ENCODE data around the gene XIRP2. TPM values are rescaled to one million over a fixed set of nuclear protein-coding genes. Genes with fewer than 3 reads are reported as not detected.
"Not testable (repeated sequence)": the region's sequence is repeated elsewhere in the genome, so short reads cannot be mapped to it uniquely, and the experiment has no call there.

XIRP2 gene
- polyA plus RNA-seq, 6 donors from 2014 or later, result 0.25 TPM; not detected in 5

- DNase-seq (no peak), ATAC-seq (ENCODE audit: low read depth in 2 of 2) (no peak)
- Mint-ChIP-seq H3K4me1 (no peaks in the 10 kb centered on the region), H3K27me3 (no peaks in the 10 kb centered on the region), H3K9me3 (peaks cover 0 to 2% (median 0%) of the 10 kb centered on the region in 7 donors), H3K36me3 (no peaks in the 10 kb centered on the region), H3K27ac (no peak overlapping the region), H3K4me3 (no peak overlapping the region)
Observed at GRCh38 chr2:167018590-167018989, 130.3 kb downstream of the XIRP2 start.

GRCh38 chr2:167028503-167028902, 140.2 kb downstream of the XIRP2 start:
- DNase-seq (no peak), ATAC-seq (ENCODE audit: low read depth in 2 of 2) (no peak)
- Mint-ChIP-seq H3K4me3 (no peak overlapping the region), H3K27me3 (no peaks in the 10 kb centered on the region), H3K36me3 (no peaks in the 10 kb centered on the region), H3K27ac (no peak overlapping the region), H3K4me1 (no peaks in the 10 kb centered on the region), H3K9me3 (peaks cover 10 to 44% (median 25%) of the 10 kb centered on the region in 7 donors)

GRCh38 chr2:167034976-167035375, 146.7 kb downstream of the XIRP2 start:
- ATAC-seq (ENCODE audit: low read depth in 2 of 2); H3K27ac Mint-ChIP-seq; H3K4me1 Mint-ChIP-seq; H3K4me3 Mint-ChIP-seq; H3K27me3 Mint-ChIP-seq; DNase-seq: not testable (repeated sequence)
- Mint-ChIP-seq H3K9me3 (peaks cover 15 to 50% (median 41%) of the 10 kb centered on the region in 7 donors), H3K36me3 (peaks cover 0 to 12% of the 10 kb centered on the region in 2 donors)

GRCh38 chr2:167048829-167049228, 160.5 kb downstream of the XIRP2 start:
- Mint-ChIP-seq H3K9me3 (peaks cover 0 to 2% (median 0%) of the 10 kb centered on the region in 7 donors), H3K4me1 (no peaks in the 10 kb centered on the region), H3K27me3 (no peaks in the 10 kb centered on the region), H3K27ac (no peak overlapping the region), H3K4me3 (no peak overlapping the region), H3K36me3 (no peaks in the 10 kb centered on the region)
- ATAC-seq (ENCODE audit: low read depth in 2 of 2) (no peak), DNase-seq (no peak)

- no peak for DNase-seq
- ATAC-seq (ENCODE audit: low read depth in 2 of 2), result no peak
- H3K27me3 Mint-ChIP-seq, result no peaks in the 10 kb centered on the region
- H3K9me3 Mint-ChIP-seq, result peaks cover 0 to 1% (median 0%) of the 10 kb centered on the region in 7 donors
- H3K4me1 Mint-ChIP-seq, result no peaks in the 10 kb centered on the region
- H3K36me3 Mint-ChIP-seq, result no peaks in the 10 kb centered on the region
- no peak overlapping the region for H3K27ac Mint-ChIP-seq
- H3K4me3 Mint-ChIP-seq, result no peak overlapping the region
Observed at GRCh38 chr2:167049659-167050058, 161.4 kb downstream of the XIRP2 start.

- H3K4me1 Mint-ChIP-seq, result no peaks in the 10 kb centered on the region
- H3K27ac Mint-ChIP-seq, result no peak overlapping the region
- H3K27me3 Mint-ChIP-seq, result no peaks in the 10 kb centered on the region
- H3K36me3 Mint-ChIP-seq, result no peaks in the 10 kb centered on the region
- ATAC-seq (ENCODE audit: low read depth in 2 of 2) (no peak), DNase-seq (no peak)
- H3K9me3 Mint-ChIP-seq, result no peaks in the 10 kb centered on the region
- no peak overlapping the region for H3K4me3 Mint-ChIP-seq
Observed at GRCh38 chr2:167052825-167053224, 164.5 kb downstream of the XIRP2 start.

- no peak for DNase-seq
- Mint-ChIP-seq H3K36me3 (no peaks in the 10 kb centered on the region), H3K9me3 (no peaks in the 10 kb centered on the region), H3K4me1 (no peaks in the 10 kb centered on the region), H3K27ac (no peak overlapping the region), H3K4me3 (no peak overlapping the region), H3K27me3 (no peaks in the 10 kb centered on the region)
- ATAC-seq (ENCODE audit: low read depth in 2 of 2), result no peak
Observed at GRCh38 chr2:167054881-167055280, 166.6 kb downstream of the XIRP2 start.

GRCh38 chr2:167057446-167057845, 169.2 kb downstream of the XIRP2 start:
- Mint-ChIP-seq H3K27me3 (no peaks in the 10 kb centered on the region), H3K4me1 (no peaks in the 10 kb centered on the region)

GRCh38 chr2:167059173-167059572, 170.9 kb downstream of the XIRP2 start:
- H3K4me1 Mint-ChIP-seq, result no peaks in the 10 kb centered on the region
- no peak overlapping the region for H3K4me3 Mint-ChIP-seq
- H3K27me3 Mint-ChIP-seq, result no peaks in the 10 kb centered on the region
- H3K27ac Mint-ChIP-seq, result no peak overlapping the region
- H3K36me3 Mint-ChIP-seq, result no peaks in the 10 kb centered on the region
- ATAC-seq (ENCODE audit: low read depth in 2 of 2) (no peak), DNase-seq (no peak)
- H3K9me3 Mint-ChIP-seq, result peaks cover 0 to 3% (median 0%) of the 10 kb centered on the region in 7 donors

More at GRCh38 chr2:167057446-167057845, 169.2 kb downstream of the XIRP2 start:
- Mint-ChIP-seq H3K4me3 (no peak overlapping the region), H3K9me3 (peaks cover 0 to 3% (median 0%) of the 10 kb centered on the region in 7 donors), H3K36me3 (no peaks in the 10 kb centered on the region), H3K27ac (no peak overlapping the region)
- ATAC-seq (ENCODE audit: low read depth in 2 of 2), result no peak
- DNase-seq, result no peak

GRCh38 chr2:167069855-167070254, 181.6 kb downstream of the XIRP2 start:
- DNase-seq, result no peak
- Mint-ChIP-seq H3K27ac (no peak overlapping the region), H3K4me3 (no peak overlapping the region), H3K27me3 (no peaks in the 10 kb centered on the region), H3K36me3 (no peaks in the 10 kb centered on the region), H3K9me3 (peaks cover 0 to 3% (median 0%) of the 10 kb centered on the region in 7 donors), H3K4me1 (peaks cover 0 to 3% (median 0%) of the 10 kb centered on the region in 3 donors)
- no peak for ATAC-seq (ENCODE audit: low read depth in 2 of 2)

- not testable (repeated sequence) for H3K4me3 Mint-ChIP-seq; H3K9me3 Mint-ChIP-seq; DNase-seq; H3K27me3 Mint-ChIP-seq; H3K27ac Mint-ChIP-seq; H3K36me3 Mint-ChIP-seq; H3K4me1 Mint-ChIP-seq; ATAC-seq (ENCODE audit: low read depth in 2 of 2)
Observed at GRCh38 chr2:167075708-167076107, 187.4 kb downstream of the XIRP2 start.

GRCh38 chr2:167098931-167099330, 210.7 kb downstream of the XIRP2 start:
- peaks cover 0 to 11% (median 8%) of the 10 kb centered on the region in 7 donors for H3K9me3 Mint-ChIP-seq
- H3K4me3 Mint-ChIP-seq; H3K4me1 Mint-ChIP-seq; DNase-seq; H3K27ac Mint-ChIP-seq; ATAC-seq (ENCODE audit: low read depth in 2 of 2); H3K36me3 Mint-ChIP-seq; H3K27me3 Mint-ChIP-seq: not testable (repeated sequence)

- Mint-ChIP-seq H3K36me3 (no peaks in the 10 kb centered on the region), H3K4me3 (no peak overlapping the region), H3K27ac (no peak overlapping the region), H3K9me3 (peaks cover 2 to 8% (median 4%) of the 10 kb centered on the region in 7 donors), H3K27me3 (no peaks in the 10 kb centered on the region), H3K4me1 (no peaks in the 10 kb centered on the region)
- ATAC-seq (ENCODE audit: low read depth in 2 of 2), result no peak
- no peak for DNase-seq
Observed at GRCh38 chr2:167100506-167100905, 212.2 kb downstream of the XIRP2 start.

GRCh38 chr2:167103028-167103756, 214.9 kb downstream of the XIRP2 start:
- no peak overlapping the region for H3K4me3 Mint-ChIP-seq
- peaks cover 0 to 15% (median 6%) of the 10 kb centered on the region in 7 donors for H3K9me3 Mint-ChIP-seq
- H3K36me3 Mint-ChIP-seq, result no peaks in the 10 kb centered on the region
- no peaks in the 10 kb centered on the region for H3K4me1 Mint-ChIP-seq
- no peak overlapping the region for H3K27ac Mint-ChIP-seq
- no peak for ATAC-seq (ENCODE audit: low read depth in 2 of 2)
- H3K27me3 Mint-ChIP-seq, result no peaks in the 10 kb centered on the region
- no peak for DNase-seq
